Activated T-cell treated with anti-CD3 and anti-CD28 coated beads, Interleukin-2, amount 50 U/mL, for 4 hours (primary cell): ENCODE measurements around the gene CPAMD8. TPM values are rescaled to one million over a fixed set of nuclear protein-coding genes. Genes with fewer than 3 reads are reported as not detected.

ENCODE experiments used
- ATAC-seq, 2 donors: fragments of 200-7000 bp; cut with Tn5 transposase; one replicate each; pipeline ENCODE4 v1.10.0; 2021
- DNase-seq: peaks from one replicate; pipeline ENCODE4 v3.0.0-alpha.2; 2020
- H3K27me3 Mint-ChIP-seq: one replicate; pipeline ENCODE4 v1.8.0; 2021; ENCODE audit warnings: low read depth, mixed read lengths
- H3K36me3 Mint-ChIP-seq: one replicate; pipeline ENCODE4 v1.8.0; 2022; ENCODE audit warnings: mixed read lengths; ENCODE audit not compliant: insufficient read depth
- H3K4me1 Mint-ChIP-seq: one replicate; pipeline ENCODE4 v1.8.0; 2021; ENCODE audit warnings: low read depth, mixed read lengths
- H3K4me3 Mint-ChIP-seq: one replicate; pipeline ENCODE4 v1.8.0; 2021; ENCODE audit warnings: mild to moderate bottlenecking, moderate library complexity, mixed read lengths
- H3K9me3 Mint-ChIP-seq: one replicate; pipeline ENCODE4 v1.8.0; 2021; ENCODE audit warnings: mixed read lengths
- total RNA-seq, 3 donors: library from RNA; stranded (reverse); gene quantifications; one replicate each; pipeline ENCODE4 v1.2.1, GENCODE V29; 2021

CPAMD8 gene
- total RNA-seq, 3 donors from 2014 or later: 0.18 to 0.37 TPM; not detected in 1

- no peaks in the 10 kb centered on the region for H3K4me1 Mint-ChIP-seq
- ATAC-seq (no peak), DNase-seq (no peak)
- peaks cover 12% of the 10 kb centered on the region for H3K27me3 Mint-ChIP-seq
- no peak overlapping the region for H3K4me3 Mint-ChIP-seq
- H3K36me3 Mint-ChIP-seq: peaks cover 2% of the 10 kb centered on the region
- H3K9me3 Mint-ChIP-seq: peaks cover 17% of the 10 kb centered on the region
Measured at GRCh38 chr19:16921766-16922591, 104.6 kb downstream of the CPAMD8 start.

- Mint-ChIP-seq H3K36me3 (peaks cover 2% of the 10 kb centered on the region), H3K4me3 (no peak overlapping the region), H3K9me3 (peaks cover 11% of the 10 kb centered on the region), H3K4me1 (no peaks in the 10 kb centered on the region), H3K27me3 (peaks cover 16% of the 10 kb centered on the region)
- ATAC-seq: no peak
- no peak for DNase-seq
Measured at GRCh38 chr19:16920816-16921529, 105.6 kb downstream of the CPAMD8 start.

GRCh38 chr19:16919496-16919895, 107.1 kb downstream of the CPAMD8 start:
- H3K36me3 Mint-ChIP-seq: peaks cover 2% of the 10 kb centered on the region
- no peak for DNase-seq
- peaks cover 18% of the 10 kb centered on the region for H3K27me3 Mint-ChIP-seq
- ATAC-seq: no peak
- no peak overlapping the region for H3K4me3 Mint-ChIP-seq
- H3K4me1 Mint-ChIP-seq: no peaks in the 10 kb centered on the region
- peaks cover 3% of the 10 kb centered on the region for H3K9me3 Mint-ChIP-seq

- H3K4me3 Mint-ChIP-seq: no peak overlapping the region
- peaks cover 2% of the 10 kb centered on the region for H3K36me3 Mint-ChIP-seq
- peaks cover 16% of the 10 kb centered on the region for H3K9me3 Mint-ChIP-seq
- ATAC-seq (no peak), DNase-seq (no peak)
- peaks cover 18% of the 10 kb centered on the region for H3K27me3 Mint-ChIP-seq
- no peaks in the 10 kb centered on the region for H3K4me1 Mint-ChIP-seq
Measured at GRCh38 chr19:16917401-16917800, 109.2 kb downstream of the CPAMD8 start.

- peaks cover 20% of the 10 kb centered on the region for H3K9me3 Mint-ChIP-seq
- DNase-seq: no peak
- no peak overlapping the region for H3K4me3 Mint-ChIP-seq
Measured at GRCh38 chr19:16915734-16916133, 110.9 kb downstream of the CPAMD8 start.

GRCh38 chr19:16915135-16915534, 111.5 kb downstream of the CPAMD8 start:
- Mint-ChIP-seq H3K9me3 (peaks cover 20% of the 10 kb centered on the region), H3K4me3 (no peak overlapping the region), H3K36me3 (peaks cover 2% of the 10 kb centered on the region), H3K27me3 (peaks cover 17% of the 10 kb centered on the region), H3K4me1 (no peaks in the 10 kb centered on the region)
- no peak for DNase-seq
- ATAC-seq: no peak

More at GRCh38 chr19:16915734-16916133, 110.9 kb downstream of the CPAMD8 start:
- Mint-ChIP-seq H3K36me3 (peaks cover 2% of the 10 kb centered on the region), H3K4me1 (no peaks in the 10 kb centered on the region), H3K27me3 (peaks cover 17% of the 10 kb centered on the region)
- ATAC-seq: no peak

- peaks cover 17% of the 10 kb centered on the region for H3K27me3 Mint-ChIP-seq
- DNase-seq (no peak), ATAC-seq (no peak)
- H3K36me3 Mint-ChIP-seq: peaks cover 2% of the 10 kb centered on the region
- no peaks in the 10 kb centered on the region for H3K4me1 Mint-ChIP-seq
- H3K4me3 Mint-ChIP-seq: no peak overlapping the region
- H3K9me3 Mint-ChIP-seq: peaks cover 20% of the 10 kb centered on the region
Measured at GRCh38 chr19:16914421-16914820, 112.2 kb downstream of the CPAMD8 start.

- no peak overlapping the region for H3K4me3 Mint-ChIP-seq
- no peaks in the 10 kb centered on the region for H3K4me1 Mint-ChIP-seq
- H3K27me3 Mint-ChIP-seq: peaks cover 15% of the 10 kb centered on the region
- peaks cover 17% of the 10 kb centered on the region for H3K9me3 Mint-ChIP-seq
- no peaks in the 10 kb centered on the region for H3K36me3 Mint-ChIP-seq
- ATAC-seq: no peak
- no peak for DNase-seq
Measured at GRCh38 chr19:16912780-16913179, 113.8 kb downstream of the CPAMD8 start.

GRCh38 chr19:16911046-16911445, 115.6 kb downstream of the CPAMD8 start:
- no peaks in the 10 kb centered on the region for H3K4me1 Mint-ChIP-seq
- ATAC-seq (no peak), DNase-seq (no peak)
- H3K27me3 Mint-ChIP-seq: peaks cover 6% of the 10 kb centered on the region
- no peaks in the 10 kb centered on the region for H3K36me3 Mint-ChIP-seq
- peaks cover 17% of the 10 kb centered on the region for H3K9me3 Mint-ChIP-seq
- H3K4me3 Mint-ChIP-seq: no peak overlapping the region

GRCh38 chr19:16908759-16909158, 117.9 kb downstream of the CPAMD8 start:
- Mint-ChIP-seq H3K4me3 (no peak overlapping the region), H3K4me1 (no peaks in the 10 kb centered on the region), H3K9me3 (peaks cover 16% of the 10 kb centered on the region), H3K36me3 (no peaks in the 10 kb centered on the region), H3K27me3 (no peaks in the 10 kb centered on the region)
- no peak for ATAC-seq
- DNase-seq: no peak

- Mint-ChIP-seq H3K4me3 (no peak overlapping the region), H3K4me1 (peaks cover 6% of the 10 kb centered on the region), H3K36me3 (no peaks in the 10 kb centered on the region), H3K9me3 (no peaks in the 10 kb centered on the region), H3K27me3 (no peaks in the 10 kb centered on the region)
- ATAC-seq: no peak
- DNase-seq: no peak
Measured at GRCh38 chr19:16904599-16904998, 122.0 kb downstream of the CPAMD8 start.

GRCh38 chr19:16903347-16903746, 123.3 kb downstream of the CPAMD8 start:
- no peaks in the 10 kb centered on the region for H3K36me3 Mint-ChIP-seq
- peaks cover 17% of the 10 kb centered on the region for H3K4me1 Mint-ChIP-seq
- H3K4me3 Mint-ChIP-seq: no peak overlapping the region
- H3K27me3 Mint-ChIP-seq: peaks cover 3% of the 10 kb centered on the region
- H3K9me3 Mint-ChIP-seq: no peaks in the 10 kb centered on the region
- ATAC-seq: no peak
- no peak for DNase-seq

- H3K27me3 Mint-ChIP-seq: peaks cover 4% of the 10 kb centered on the region
Measured at GRCh38 chr19:16902545-16902944, 124.1 kb downstream of the CPAMD8 start.

GRCh38 chr19:16901491-16902175, 125.0 kb downstream of the CPAMD8 start:
- DNase-seq: no peak
- ATAC-seq: no peak
- Mint-ChIP-seq H3K27me3 (peaks cover 4% of the 10 kb centered on the region), H3K9me3 (no peaks in the 10 kb centered on the region), H3K4me1 (peaks cover 21% of the 10 kb centered on the region), H3K4me3 (no peak overlapping the region), H3K36me3 (no peaks in the 10 kb centered on the region)

More at GRCh38 chr19:16902545-16902944, 124.1 kb downstream of the CPAMD8 start:
- no peak for ATAC-seq
- Mint-ChIP-seq H3K9me3 (no peaks in the 10 kb centered on the region), H3K4me1 (peaks cover 20% of the 10 kb centered on the region), H3K36me3 (no peaks in the 10 kb centered on the region), H3K4me3 (no peak overlapping the region)
- no peak for DNase-seq
